Measurements from ENCODE around the gene PFKM. TPM values are rescaled to one million over a fixed set of nuclear protein-coding genes. Genes with fewer than 3 reads are reported as not detected.

PFKM gene
- total and polyA plus RNA-seq, 2 donors from 2014 or later, result 67.7 to 69.6 TPM

- Histone ChIP-seq H3K9ac (ENCODE audit: low read length in 3 of 3) (no peak overlapping the region), H3K4me1 (ENCODE audit: control insufficient read depth in 2 of 3, insufficient read depth in 2 of 3, low read depth in 1 of 3, low read length in 3 of 3) (no peaks in the 10 kb centered on the region), H3K36me3 (ENCODE audit: control insufficient read depth in 2 of 3, insufficient read depth in 3 of 3, low read length in 3 of 3) (no peaks in the 10 kb centered on the region), H3K27ac (ENCODE audit: low read depth in 2 of 2, low read length in 2 of 2) (no peak overlapping the region), H3K4me3 (ENCODE audit: low read length in 3 of 3) (no peak overlapping the region), H3K9me3 (ENCODE audit: control insufficient read depth in 2 of 3, insufficient read depth in 1 of 3, low read length in 3 of 3) (no peaks in the 10 kb centered on the region), H3K27me3 (ENCODE audit: control insufficient read depth, insufficient read depth, low read length) (no peaks in the 10 kb centered on the region)
- intact Hi-C loops (cut with DNase I), result no loop called here
- DNase-seq (peak in 3 of 5 donors; percentile 58 to 82 (median 72)), FAIRE-seq (peak; percentile 91)
- peak; percentile 76 for TF ChIP-seq CTCF (IDR thresholded peaks at IDR 0.05; ENCODE audit: borderline replicate concordance, extremely low read depth, insufficient read depth)
Measured at GRCh38 chr12:48165089-48165981, 46.2 kb downstream of the PFKM start.

- H3K36me3 ChIP-seq (ENCODE audit: control insufficient read depth in 2 of 3, insufficient read depth in 3 of 3, low read length in 3 of 3), result no peaks in the 10 kb centered on the region
- H3K4me3 ChIP-seq (ENCODE audit: low read length in 3 of 3), result no peak overlapping the region
- H3K27ac ChIP-seq (ENCODE audit: low read depth in 2 of 2, low read length in 2 of 2), result no peak overlapping the region
- intact Hi-C loops (cut with DNase I), result no loop called here
- no peaks in the 10 kb centered on the region for H3K4me1 ChIP-seq (ENCODE audit: control insufficient read depth in 2 of 3, insufficient read depth in 2 of 3, low read depth in 1 of 3, low read length in 3 of 3)
- no peaks in the 10 kb centered on the region for H3K9me3 ChIP-seq (ENCODE audit: control insufficient read depth in 2 of 3, insufficient read depth in 1 of 3, low read length in 3 of 3)
- FAIRE-seq (no peak), DNase-seq (no peak)
- no peak for TF ChIP-seq CTCF (IDR thresholded peaks at IDR 0.05; ENCODE audit: borderline replicate concordance, extremely low read depth, insufficient read depth)
- no peaks in the 10 kb centered on the region for H3K27me3 ChIP-seq (ENCODE audit: control insufficient read depth, insufficient read depth, low read length)
- H3K9ac ChIP-seq (ENCODE audit: low read length in 3 of 3), result no peak overlapping the region
Measured at GRCh38 chr12:48169011-48169410, 49.8 kb downstream of the PFKM start.

GRCh38 chr12:48175613-48176416 is 56.7 kb downstream of the PFKM start:
- intact Hi-C loops (cut with DNase I), result no loop called here

More at GRCh38 chr12:48175613-48176416, 56.7 kb downstream of the PFKM start:
- H3K27ac ChIP-seq (ENCODE audit: low read depth in 2 of 2, low read length in 2 of 2), result no peak overlapping the region
- no peaks in the 10 kb centered on the region for H3K36me3 ChIP-seq (ENCODE audit: control insufficient read depth in 2 of 3, insufficient read depth in 3 of 3, low read length in 3 of 3)
- H3K9ac ChIP-seq (ENCODE audit: low read length in 3 of 3), result no peak overlapping the region
- no peaks in the 10 kb centered on the region for H3K9me3 ChIP-seq (ENCODE audit: control insufficient read depth in 2 of 3, insufficient read depth in 1 of 3, low read length in 3 of 3)
- peaks cover 0 to 4% (median 0%) of the 10 kb centered on the region in 3 donors for H3K4me1 ChIP-seq (ENCODE audit: control insufficient read depth in 2 of 3, insufficient read depth in 2 of 3, low read depth in 1 of 3, low read length in 3 of 3)
- FAIRE-seq, result no peak
- TF ChIP-seq CTCF (IDR thresholded peaks at IDR 0.05; ENCODE audit: borderline replicate concordance, extremely low read depth, insufficient read depth), result no peak
- no peaks in the 10 kb centered on the region for H3K27me3 ChIP-seq (ENCODE audit: control insufficient read depth, insufficient read depth, low read length)
- DNase-seq, result peak in 1 of 5 donors; percentile 53
- no peak overlapping the region for H3K4me3 ChIP-seq (ENCODE audit: low read length in 3 of 3)

All from kidney (tissue), 14 donors.